SU-DHL-6 (cell line): Measurements from ENCODE around the gene KMT2A.
"Not testable (repeated sequence)": the region's sequence is repeated elsewhere in the genome, so short reads cannot be mapped to it uniquely, and the experiment has no call there.

ENCODE experiments used
- H2AFZ ChIP-seq: fragments of 200-600 bp; sonication (generic); 2 replicates; pipeline ENCODE4 v1.6.1; 2014; ENCODE audit warnings: low read depth, mild to moderate bottlenecking, moderate library complexity, mixed read lengths, antibody characterized with exemption, low read length; ENCODE audit not compliant: severe bottlenecking
- H3F3A ChIP-seq: fragments of 200-600 bp; shearing (Covaris generic); 2 replicates; pipeline ENCODE4 v1.6.0; 2016; ENCODE audit warnings: antibody characterized with exemption, mild to moderate bottlenecking; ENCODE audit not compliant: insufficient read depth
- H3K27ac ChIP-seq: fragments of 200-600 bp; sonication (generic); 2 replicates; pipeline ENCODE4 v1.5.1; 2016; ENCODE audit warnings: low read depth, mild to moderate bottlenecking, low read length, moderate library complexity, mixed read lengths
- H3K27me3 ChIP-seq: fragments of 200-600 bp; sonication (generic), shearing (Covaris generic); 2 replicates; pipeline ENCODE4 v1.6.0; 2014; ENCODE audit warnings: mild to moderate bottlenecking, low read length
- H3K36me3 ChIP-seq: fragments of 200-600 bp; sonication (generic); 2 replicates; pipeline ENCODE4 v1.6.1; 2014; ENCODE audit warnings: mild to moderate bottlenecking, low read length, mixed read lengths
- H3K4me2 ChIP-seq: fragments of 300-600, 200-600 bp; shearing (Covaris generic), sonication (generic); 2 replicates; pipeline ENCODE4 v1.6.0; 2014; ENCODE audit warnings: low read length, low read depth, mild to moderate bottlenecking; ENCODE audit not compliant: poor library complexity, severe bottlenecking
- H3K4me3 ChIP-seq: fragments of 200-600 bp; sonication (generic); 2 replicates; pipeline ENCODE4 v1.5.1; 2014; ENCODE audit warnings: antibody characterized with exemption, low read length, mild to moderate bottlenecking, mixed read lengths; ENCODE audit not compliant: insufficient read depth, poor library complexity, severe bottlenecking
- H3K79me2 ChIP-seq: fragments of 200-600 bp; sonication (generic); 2 replicates; pipeline ENCODE4 v1.6.1; 2014; ENCODE audit warnings: mild to moderate bottlenecking, low read length, moderate library complexity; ENCODE audit not compliant: insufficient read depth
- H3K9ac ChIP-seq: fragments of 200-600 bp; sonication (generic); 2 replicates; pipeline ENCODE4 v1.7.0; 2014; ENCODE audit warnings: mild to moderate bottlenecking, low read length
- H3K9me2 ChIP-seq: fragments of 200-600 bp; sonication (generic); replicated peaks from 2 replicates; pipeline ENCODE4 v1.6.1; 2014; ENCODE audit warnings: low read length; ENCODE audit not compliant: insufficient read depth
- H3K9me3 ChIP-seq: fragments of 200-600 bp; sonication (generic); 2 replicates; pipeline ENCODE4 v1.6.1; 2014; ENCODE audit warnings: low read length, mixed read lengths; ENCODE audit not compliant: insufficient read depth
- H4K20me1 ChIP-seq: fragments of 200-600 bp; sonication (generic); 2 replicates; pipeline ENCODE4 v1.6.1; 2014; ENCODE audit warnings: low read depth, mild to moderate bottlenecking, antibody characterized with exemption, low read length, moderate library complexity, mixed read lengths
- EZH2phosphoT487 ChIP-seq: fragments of 200-600 bp; sonication (generic), shearing (Covaris generic); conservative IDR thresholded peaks from 2 replicates; pipeline ENCODE4 v1.6.1; 2018; ENCODE audit warnings: mild to moderate bottlenecking, antibody characterized with exemption, low read length, moderate library complexity, mixed read lengths
- TF ChIP-seq, protein P1 (sequence below): fragments of 200-600 bp; sonication (generic); IDR thresholded peaks from one replicate; pipeline ENCODE4 v1.5.1; 2017; ENCODE audit warnings: antibody characterized with exemption, mild to moderate bottlenecking, low read length, moderate library complexity; ENCODE audit not compliant: insufficient read depth, poor library complexity, severe bottlenecking

KMT2A gene

DNA sequence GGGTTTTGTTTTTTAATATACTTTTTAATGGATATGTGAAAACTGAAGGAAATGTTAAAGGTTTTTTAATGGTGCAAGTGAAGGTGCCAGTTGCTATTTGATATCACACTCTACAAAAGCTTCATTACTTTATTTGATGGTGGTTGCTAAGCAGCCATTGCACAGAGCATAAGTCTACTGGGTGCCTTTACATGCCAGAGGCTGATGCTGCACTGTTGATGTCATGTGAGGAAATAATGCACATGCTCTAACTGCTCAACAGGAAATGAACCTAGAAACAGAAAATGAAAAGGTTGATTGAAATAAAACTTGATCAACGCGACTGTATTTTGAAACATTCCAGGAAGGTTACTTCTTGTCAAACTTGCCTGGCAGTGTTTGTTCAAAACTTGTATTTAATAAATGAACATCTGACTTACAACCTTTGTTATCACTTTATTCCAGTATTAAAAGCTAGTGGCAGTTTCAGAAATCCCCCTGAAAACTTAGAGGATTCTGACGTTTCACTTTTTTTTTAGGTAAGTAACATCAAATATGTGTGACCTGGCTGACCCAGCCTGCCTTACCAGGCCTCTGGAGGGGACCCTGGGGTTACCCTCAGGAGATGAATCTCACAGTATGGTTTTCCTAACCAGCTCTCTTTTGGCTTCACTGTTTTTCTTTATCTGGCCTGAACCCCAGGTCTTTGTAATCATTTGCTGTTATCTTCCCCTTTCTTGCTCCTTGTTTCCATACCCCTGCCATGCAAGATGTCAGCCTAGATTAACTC, 37.3 kb upstream of the KMT2A start:
- TF ChIP-seq, protein P1, sequence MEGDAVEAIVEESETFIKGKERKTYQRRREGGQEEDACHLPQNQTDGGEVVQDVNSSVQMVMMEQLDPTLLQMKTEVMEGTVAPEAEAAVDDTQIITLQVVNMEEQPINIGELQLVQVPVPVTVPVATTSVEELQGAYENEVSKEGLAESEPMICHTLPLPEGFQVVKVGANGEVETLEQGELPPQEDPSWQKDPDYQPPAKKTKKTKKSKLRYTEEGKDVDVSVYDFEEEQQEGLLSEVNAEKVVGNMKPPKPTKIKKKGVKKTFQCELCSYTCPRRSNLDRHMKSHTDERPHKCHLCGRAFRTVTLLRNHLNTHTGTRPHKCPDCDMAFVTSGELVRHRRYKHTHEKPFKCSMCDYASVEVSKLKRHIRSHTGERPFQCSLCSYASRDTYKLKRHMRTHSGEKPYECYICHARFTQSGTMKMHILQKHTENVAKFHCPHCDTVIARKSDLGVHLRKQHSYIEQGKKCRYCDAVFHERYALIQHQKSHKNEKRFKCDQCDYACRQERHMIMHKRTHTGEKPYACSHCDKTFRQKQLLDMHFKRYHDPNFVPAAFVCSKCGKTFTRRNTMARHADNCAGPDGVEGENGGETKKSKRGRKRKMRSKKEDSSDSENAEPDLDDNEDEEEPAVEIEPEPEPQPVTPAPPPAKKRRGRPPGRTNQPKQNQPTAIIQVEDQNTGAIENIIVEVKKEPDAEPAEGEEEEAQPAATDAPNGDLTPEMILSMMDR = no peak
- no peak for TF ChIP-seq EZH2phosphoT487
- Histone ChIP-seq H2AFZ (no peak overlapping the region), H3K36me3 (no peaks in the 10 kb centered on the region; the same call in 1 of the 2 replicates), H3K4me2 (no peak overlapping the region), H3F3A (peaks cover 24% of the 10 kb centered on the region), H3K9me2 (no peaks in the 10 kb centered on the region), H4K20me1 (peaks cover 13% of the 10 kb centered on the region), H3K79me2 (peaks cover 26% of the 10 kb centered on the region), H3K27me3 (no peaks in the 10 kb centered on the region), H3K9me3 (no peaks in the 10 kb centered on the region), H3K4me3 (no peak overlapping the region), H3K27ac (peak overlapping the region; percentile 24; the same call in 1 of the 2 replicates), H3K9ac (no peak overlapping the region)

DNA sequence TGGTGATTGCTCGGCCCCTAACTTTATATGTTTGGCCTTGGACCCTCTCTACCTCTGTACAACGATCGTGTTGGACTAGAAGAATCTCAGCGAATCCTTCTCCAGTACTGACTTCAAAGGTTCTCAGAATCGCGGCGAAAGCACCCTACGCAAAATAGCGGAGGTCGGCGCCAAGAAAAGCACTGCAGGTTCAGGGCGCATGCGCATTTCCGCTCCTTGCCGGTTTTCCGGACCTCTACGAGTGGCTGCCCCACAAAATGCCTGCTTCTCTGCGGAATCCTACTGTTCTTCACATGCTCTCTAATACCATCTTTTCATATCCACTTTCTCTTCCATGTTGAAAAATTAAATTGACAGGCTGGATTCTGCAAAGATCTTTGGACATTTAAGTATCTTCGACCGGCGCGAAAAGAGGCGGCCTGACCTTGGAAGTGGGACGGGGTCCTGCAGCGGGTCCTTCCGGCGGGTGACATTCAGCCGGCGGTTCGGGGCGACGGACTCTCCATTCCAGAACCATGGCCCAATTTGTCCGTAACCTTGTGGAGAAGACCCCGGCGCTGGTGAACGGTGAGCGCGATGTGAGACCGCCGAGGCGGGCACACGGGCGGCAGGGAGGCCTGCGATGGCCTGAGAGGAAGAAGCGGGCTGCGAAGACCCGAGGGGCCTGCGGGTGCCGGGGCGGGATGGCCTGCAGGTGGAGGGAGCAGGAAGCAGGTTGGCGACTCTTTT, 35.0 kb upstream of the KMT2A start, which contains the start of gene ATP5MG:
ATP5MG (plus strand) TSS at position 456 of the 729 bp plus-strand sequence; CDS start at position 516, 60 bp downstream.
- Histone ChIP-seq H3K9me2 (no peaks in the 10 kb centered on the region), H3K79me2 (peaks cover 49% of the 10 kb centered on the region)

DNA sequence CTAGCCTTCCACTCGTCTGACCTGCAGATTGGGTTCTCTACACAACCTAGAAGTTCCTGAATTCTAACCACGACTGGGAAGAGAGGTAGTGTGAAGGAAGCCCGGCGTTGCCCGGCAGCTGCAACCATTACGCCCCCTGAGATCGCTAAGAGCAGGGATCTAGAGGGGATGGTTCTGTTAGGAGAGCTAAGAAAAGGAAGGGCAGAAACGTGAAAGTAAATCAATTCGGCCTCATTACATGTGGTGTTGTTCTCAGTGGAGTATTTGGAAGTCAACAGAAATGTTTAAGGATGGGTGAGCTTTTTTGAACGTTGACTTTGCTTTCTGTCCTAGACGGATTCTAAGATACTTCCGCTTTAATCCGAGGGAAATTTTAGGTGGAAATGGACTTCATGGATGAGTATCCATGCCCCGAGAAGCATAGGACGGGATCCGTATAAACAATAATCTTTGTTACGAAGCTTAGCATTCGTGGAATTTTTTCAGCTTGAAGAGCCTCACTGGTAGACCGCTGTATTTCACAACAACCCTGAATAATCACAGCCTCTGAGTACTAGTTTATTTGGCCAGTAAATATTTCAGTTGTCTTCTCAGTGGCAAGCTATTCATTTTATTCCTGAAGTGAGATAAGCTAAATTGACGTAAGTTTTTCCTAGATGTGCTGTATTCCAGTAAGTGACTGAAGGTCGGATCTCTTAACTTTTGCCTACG, 34.3 kb upstream of the KMT2A start:
- peaks cover 24% of the 10 kb centered on the region for H4K20me1 ChIP-seq
- TF ChIP-seq EZH2phosphoT487 = no peak
- TF ChIP-seq, protein P1 = no peak
- H3F3A ChIP-seq = peaks cover 20% of the 10 kb centered on the region
- H3K79me2 ChIP-seq = peaks cover 57% of the 10 kb centered on the region
- peak overlapping the region; percentile 82 for H3K4me2 ChIP-seq
- peaks cover 18% of the 10 kb centered on the region for H3K36me3 ChIP-seq
- H3K9ac ChIP-seq = peak overlapping the region; percentile 82
- H3K9me2 ChIP-seq = no peaks in the 10 kb centered on the region
- H3K27me3 ChIP-seq = no peaks in the 10 kb centered on the region
- H2AFZ ChIP-seq = peak overlapping the region; percentile 44
- no peaks in the 10 kb centered on the region for H3K9me3 ChIP-seq
- H3K4me3 ChIP-seq = peak overlapping the region; percentile 97
- peak overlapping the region; percentile 72 for H3K27ac ChIP-seq

More for the DNA sequence above, 35.0 kb upstream of the KMT2A start, which contains the start of gene ATP5MG:
- Histone ChIP-seq H3K9ac (peak within 1 kb of the TSS; percentile 82), H3K4me3 (peak within 1 kb of the TSS; percentile 97), H3F3A (peaks cover 24% of the 10 kb centered on the region), H2AFZ (peak within 1 kb of the TSS; percentile 44), H3K36me3 (peaks cover 12% of the 10 kb centered on the region), H3K4me2 (peak within 1 kb of the TSS; percentile 82), H4K20me1 (peaks cover 24% of the 10 kb centered on the region), H3K27ac (peak within 1 kb of the TSS; percentile 72), H3K9me3 (no peaks in the 10 kb centered on the region), H3K27me3 (no peaks in the 10 kb centered on the region)
- TF ChIP-seq, protein P1 = no peak
- no peak for TF ChIP-seq EZH2phosphoT487

DNA sequence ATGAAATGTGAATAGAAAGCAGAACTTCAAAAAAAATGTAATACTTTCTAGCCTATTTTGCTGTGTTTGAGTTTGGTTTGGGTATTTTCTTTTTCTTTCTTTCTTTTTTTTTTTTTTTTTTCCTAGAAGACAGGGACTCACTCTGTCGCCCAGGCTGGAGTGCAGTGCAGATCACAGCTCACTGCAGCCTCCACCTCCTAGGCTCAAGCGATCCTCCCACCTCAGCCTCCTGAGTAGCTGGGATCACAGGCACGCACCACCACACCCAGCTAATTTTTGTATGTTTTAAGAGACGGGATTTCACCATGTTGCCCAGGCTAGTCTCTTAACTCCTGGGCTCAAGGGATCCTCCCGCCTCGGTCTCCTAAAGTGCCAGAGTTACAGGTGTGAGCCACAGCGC, 33.7 kb upstream of the KMT2A start:
- H4K20me1 ChIP-seq = peaks cover 24% of the 10 kb centered on the region
- not testable (repeated sequence) for H3K27me3 ChIP-seq, H3K27ac ChIP-seq, H3K9me2 ChIP-seq, H2AFZ ChIP-seq, H3K9me3 ChIP-seq
- H3K4me3 ChIP-seq = peak overlapping the region; percentile 97
- H3K4me2 ChIP-seq = peak overlapping the region; percentile 82
- peaks cover 62% of the 10 kb centered on the region for H3K79me2 ChIP-seq
- peak overlapping the region; percentile 82 for H3K9ac ChIP-seq
- H3K36me3 ChIP-seq = peaks cover 24% of the 10 kb centered on the region
- H3F3A ChIP-seq = peaks cover 18% of the 10 kb centered on the region
